B cell (primary cell): ENCODE measurements around the gene UBR3. TPM values are rescaled to one million over a fixed set of nuclear protein-coding genes. Genes with fewer than 3 reads are reported as not detected.

Experiments used
- ATAC-seq: fragments of 200-7000 bp; cut with Tn5 transposase; one replicate; pipeline ENCODE4 v1.10.0; 2021; ENCODE audit warnings: low read depth, mild to moderate bottlenecking, moderate number of reproducible peaks, moderate library complexity
- CTCF ChIA-PET: fragments of 350-600 bp; sonication (Branson Sonifier 250); formaldehyde crosslinking; loops from one replicate; lab custom pipeline; 2021; ENCODE audit warnings: antibody characterized with exemption, inconsistent platforms; lab: Charles Lee
- POLR2A ChIA-PET: fragments of 350-600 bp; sonication (Branson Sonifier 250); formaldehyde crosslinking; loops from one replicate; lab custom pipeline; 2021; ENCODE audit warnings: antibody characterized with exemption; lab: Charles Lee
- DNase-seq: peaks from one replicate; pipeline ENCODE4 v3.0.0; 2013
- H2AFZ ChIP-seq: 2 replicates; pipeline ENCODE4 v1.6.1; 2012; ENCODE audit warnings: mild to moderate bottlenecking, low read depth, low read length; ENCODE audit not compliant: insufficient read depth, poor library complexity, severe bottlenecking
- H3K27ac ChIP-seq, 2 donors: 1 replicate in 1 of 2; 2 replicates in 1 of 2; pipeline ENCODE4 v1.5.1; 2012 to 2013; ENCODE audit warnings: low read length in 2 of 2, mild to moderate bottlenecking in 2 of 2, moderate library complexity in 1 of 2
- H3K27me3 ChIP-seq, 4 experiments: fragments of 200-600 bp in 1 of 4; sonication (generic) in 1 of 4; replicated peaks in 1 of 4; 1 replicate in 2 of 4; 2 replicates in 2 of 4; pipeline versions ENCODE4 v1.6.1 to v1.7.0; 2013 to 2016; ENCODE audit warnings: low read length in 3 of 4, mild to moderate bottlenecking in 2 of 4, mixed read lengths in 1 of 4, moderate library complexity in 1 of 4; ENCODE audit not compliant: insufficient read depth in 4 of 4, control insufficient read depth in 3 of 4; ENCODE audit errors: control extremely low read depth in 1 of 4
- H3K36me3 ChIP-seq, 2 experiments: replicated peaks in 1 of 2; 1 replicate in 1 of 2; 2 replicates in 1 of 2; pipeline versions ENCODE4 v1.6.1 to v1.7.1; 2013; ENCODE audit warnings: low read length in 1 of 2; ENCODE audit not compliant: insufficient read depth in 2 of 2, control insufficient read depth in 1 of 2; ENCODE audit errors: control extremely low read depth in 1 of 2, extremely low read depth in 1 of 2
- H3K4me1 ChIP-seq, 2 donors: fragments of 200-600 bp in 1 of 2; sonication (generic) in 1 of 2; 1 replicate in 1 of 2; 2 replicates in 1 of 2; pipeline versions ENCODE4 v1.5.1 to v1.6.1; 2013 to 2017; ENCODE audit warnings: low read length in 2 of 2; ENCODE audit not compliant: control insufficient read depth in 2 of 2, insufficient read depth in 2 of 2
- H3K4me2 ChIP-seq: replicated peaks from 2 replicates; pipeline ENCODE3; 2012; ENCODE audit warnings: mild to moderate bottlenecking, low read depth, low read length; ENCODE audit not compliant: poor library complexity, severe bottlenecking
- H3K4me3 ChIP-seq, 5 experiments: fragments of 200-600 bp in 1 of 5; sonication (generic) in 1 of 5; 1 replicate in 3 of 5; 2 replicates in 2 of 5; pipeline versions ENCODE4 v1.5.1 to v1.7.0; 2011 to 2016; ENCODE audit warnings: low read length in 4 of 5, mild to moderate bottlenecking in 4 of 5, low read depth in 2 of 5, control low read depth in 1 of 5, moderate library complexity in 1 of 5; ENCODE audit not compliant: insufficient read depth in 1 of 5; ENCODE audit errors: control extremely low read depth in 1 of 5, extremely low read depth in 1 of 5
- H3K79me2 ChIP-seq: fragments of 200-600 bp; sonication (generic); one replicate; pipeline ENCODE4 v1.6.0; 2016; ENCODE audit warnings: low read length; ENCODE audit not compliant: control insufficient read depth, insufficient read depth
- H3K9ac ChIP-seq: fragments of 200-600 bp; sonication (generic); 2 replicates; pipeline ENCODE4 v1.6.1; 2017; ENCODE audit warnings: mild to moderate bottlenecking, low read length, moderate library complexity
- H3K9me3 ChIP-seq, 3 donors: one replicate each; pipeline versions ENCODE4 v1.6.1 to v1.7.1; 2013; ENCODE audit warnings: low read length in 2 of 3; ENCODE audit not compliant: control insufficient read depth in 2 of 3, insufficient read depth in 1 of 3; ENCODE audit errors: control extremely low read depth in 1 of 3
- H4K20me1 ChIP-seq: 2 replicates; pipeline ENCODE4 v1.6.0; 2012; ENCODE audit warnings: mild to moderate bottlenecking, low read length; ENCODE audit not compliant: insufficient read depth, control insufficient read depth, poor library complexity, severe bottlenecking
- H3K27ac Mint-ChIP-seq: one replicate; pipeline ENCODE4 v1.8.0; 2021; ENCODE audit warnings: mixed read lengths
- H3K27me3 Mint-ChIP-seq: one replicate; pipeline ENCODE4 v1.8.0; 2021; ENCODE audit warnings: mixed read lengths
- H3K4me1 Mint-ChIP-seq: one replicate; pipeline ENCODE4 v1.8.0; 2021; ENCODE audit warnings: mixed read lengths
- H3K4me3 Mint-ChIP-seq: one replicate; pipeline ENCODE4 v1.8.0; 2021; ENCODE audit warnings: mixed read lengths
- H3K9me3 Mint-ChIP-seq: one replicate; pipeline ENCODE4 v1.8.0; 2022; ENCODE audit warnings: mixed read lengths; ENCODE audit not compliant: insufficient read depth
- EZH2 ChIP-seq: IDR thresholded peaks from 2 replicates; pipeline ENCODE4 v1.6.1; 2012; ENCODE audit warnings: borderline replicate concordance, low read depth, mild to moderate bottlenecking, moderate library complexity, low read length; ENCODE audit not compliant: insufficient read depth, poor library complexity, severe bottlenecking
- WGBS: methylation state at CpG from one replicate; pipeline ENCODE4 v1.1.5; 2013; ENCODE audit warnings: missing lambda C conversion rate; ENCODE audit not compliant: insufficient coverage; 5-methylcytosine and 5-hydroxymethylcytosine counted together
- intact Hi-C: fragments of 100-400 bp; cut with micrococcal nuclease; formaldehyde crosslinking; loops from one replicate; pipeline ENCODE4 v1.10.0; 2022
- polyA plus RNA-seq: library from polyadenylated mRNA; depleted of rRNA; stranded (reverse); fragments of >200 nt; gene quantifications from 2 replicates; pipeline ENCODE4 v1.2.3, GENCODE V29; 2012
- total RNA-seq, 2 donors: library from RNA; stranded (reverse); fragments of 120-200 nt in 1 of 2; gene quantifications; 1 replicate in 1 of 2; 2 replicates in 1 of 2; pipeline versions ENCODE4 v1.2.3 to v1.2.4, GENCODE V29; 2013 to 2022
- TF ChIP-seq, protein P1 (sequence below): fragments of 200-600 bp; IDR thresholded peaks from one replicate; pipeline ENCODE4 v1.8.0; 2022; ENCODE audit warnings: antibody characterized with exemption, mild to moderate bottlenecking

The UBR3 gene
- total and polyA plus RNA-seq, 2 donors (not counting 1 experiment from before 2014, with no cell fraction given) = 5.9 to 58.1 TPM

DNA sequence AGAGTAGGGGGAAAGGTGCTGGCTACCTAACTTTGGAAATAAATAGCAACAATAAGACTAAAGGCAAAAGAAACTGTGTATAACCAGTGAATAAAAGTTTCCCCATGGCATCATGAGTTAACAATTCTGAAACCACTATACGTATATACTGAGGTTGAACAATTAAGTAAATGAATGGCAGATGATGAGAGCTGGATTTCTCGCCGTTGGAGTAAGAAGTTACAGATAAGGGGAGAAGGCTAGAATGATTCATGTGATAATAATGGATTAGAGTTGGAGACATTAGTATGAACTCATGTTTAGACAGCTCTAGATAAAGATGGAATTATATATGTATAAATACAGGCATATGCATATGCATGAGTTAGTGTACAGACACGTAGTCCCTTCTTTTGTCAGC is 152.7 kb downstream of the UBR3 start:
- Mint-ChIP-seq H3K4me3 (no peak overlapping the region), H3K4me1 (peaks cover 4% of the 10 kb centered on the region), H3K27me3 (no peaks in the 10 kb centered on the region), H3K27ac (no peak overlapping the region), H3K9me3 (peaks cover 14% of the 10 kb centered on the region)
- Histone ChIP-seq H3K9me3 (peaks cover 11 to 24% (median 13%) of the 10 kb centered on the region in 3 donors), H3K4me2 (no peak overlapping the region), H3K79me2 (peaks cover 3% of the 10 kb centered on the region), H4K20me1 (no peaks in the 10 kb centered on the region), H3K36me3 (peaks cover 8 to 13% of the 10 kb centered on the region in 2 experiments), H3K27ac (no peak overlapping the region), H3K4me3 (no peak overlapping the region), H3K4me1 (no peaks in the 10 kb centered on the region), H2AFZ (no peak overlapping the region), H3K9ac (no peak overlapping the region), H3K27me3 (no peaks in the 10 kb centered on the region)
- no CpG with 5 or more reads among the region's 4 CpGs for WGBS
- CTCF ChIA-PET = interaction anchor here (0.5 kb wide), 1 partner anchor 175 kb away, joined by 3 read pairs; no protein-coding TSS in a partner anchor
- POLR2A ChIA-PET = no interaction called here
- no peak for DNase-seq
- intact Hi-C loops = no loop called here
- no peak for ATAC-seq
- TF ChIP-seq, protein P1, sequence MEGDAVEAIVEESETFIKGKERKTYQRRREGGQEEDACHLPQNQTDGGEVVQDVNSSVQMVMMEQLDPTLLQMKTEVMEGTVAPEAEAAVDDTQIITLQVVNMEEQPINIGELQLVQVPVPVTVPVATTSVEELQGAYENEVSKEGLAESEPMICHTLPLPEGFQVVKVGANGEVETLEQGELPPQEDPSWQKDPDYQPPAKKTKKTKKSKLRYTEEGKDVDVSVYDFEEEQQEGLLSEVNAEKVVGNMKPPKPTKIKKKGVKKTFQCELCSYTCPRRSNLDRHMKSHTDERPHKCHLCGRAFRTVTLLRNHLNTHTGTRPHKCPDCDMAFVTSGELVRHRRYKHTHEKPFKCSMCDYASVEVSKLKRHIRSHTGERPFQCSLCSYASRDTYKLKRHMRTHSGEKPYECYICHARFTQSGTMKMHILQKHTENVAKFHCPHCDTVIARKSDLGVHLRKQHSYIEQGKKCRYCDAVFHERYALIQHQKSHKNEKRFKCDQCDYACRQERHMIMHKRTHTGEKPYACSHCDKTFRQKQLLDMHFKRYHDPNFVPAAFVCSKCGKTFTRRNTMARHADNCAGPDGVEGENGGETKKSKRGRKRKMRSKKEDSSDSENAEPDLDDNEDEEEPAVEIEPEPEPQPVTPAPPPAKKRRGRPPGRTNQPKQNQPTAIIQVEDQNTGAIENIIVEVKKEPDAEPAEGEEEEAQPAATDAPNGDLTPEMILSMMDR = no peak
- no peak for TF ChIP-seq EZH2

DNA sequence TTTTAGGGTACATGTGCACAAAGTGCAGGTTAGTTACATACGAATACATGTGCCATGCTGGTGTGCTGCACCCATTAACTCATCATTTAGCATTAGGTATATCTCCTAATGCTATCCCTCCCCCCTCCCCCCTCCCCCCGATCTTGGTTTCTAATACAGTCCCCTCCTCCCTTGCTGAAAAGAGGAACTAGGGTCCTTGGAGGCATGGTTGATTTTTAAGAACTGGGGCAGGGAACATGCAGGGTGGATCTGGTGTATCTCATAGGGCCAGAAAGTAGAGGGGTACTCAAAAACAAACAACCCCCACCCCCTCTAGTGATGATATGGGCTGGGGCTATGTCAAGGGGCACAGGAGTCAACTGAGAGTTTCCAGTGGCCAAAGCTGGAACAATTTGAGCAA is 153.4 kb downstream of the UBR3 start:
- POLR2A ChIA-PET = no interaction called here
- Mint-ChIP-seq H3K27me3 (no peaks in the 10 kb centered on the region), H3K4me3 (no peak overlapping the region), H3K27ac (no peak overlapping the region), H3K4me1 (peaks cover 4% of the 10 kb centered on the region), H3K9me3 (peaks cover 8% of the 10 kb centered on the region)
- H3K27ac ChIP-seq = no peak overlapping the region
- H3K9ac ChIP-seq = no peak overlapping the region
- DNase-seq = no peak
- no peak overlapping the region for H3K4me3 ChIP-seq
- no peaks in the 10 kb centered on the region for H3K79me2 ChIP-seq
- intact Hi-C loops = no loop called here
- H3K4me1 ChIP-seq = no peaks in the 10 kb centered on the region
- no peaks in the 10 kb centered on the region for H3K27me3 ChIP-seq
- peaks cover 8 to 18% (median 10%) of the 10 kb centered on the region in 3 donors for H3K9me3 ChIP-seq
- no peak for ATAC-seq
- TF ChIP-seq EZH2 = no peak
- TF ChIP-seq, protein P1 = no peak
- peaks cover 5 to 13% of the 10 kb centered on the region in 2 experiments for H3K36me3 ChIP-seq
- no CpG with 5 or more reads among the region's 2 CpGs for WGBS
- no peaks in the 10 kb centered on the region for H4K20me1 ChIP-seq
- H3K4me2 ChIP-seq = no peak overlapping the region
- CTCF ChIA-PET = no interaction called here
- H2AFZ ChIP-seq = no peak overlapping the region
